HepG2 (cell line): ENCODE data around the gene KIF9. TPM values are rescaled to one million over a fixed set of nuclear protein-coding genes. Genes with fewer than 3 reads are reported as not detected.

ENCODE experiments used
- ARNT ChIP-seq: fragments of 450-650 bp; IDR thresholded peaks from 2 replicates; pipeline ENCODE4 v1.6.1; 2017
- HMGXB4 ChIP-seq, 2 experiments: sonication (generic) in 1 of 2; formaldehyde crosslinking in 1 of 2; IDR thresholded peaks; 2 replicates each; pipeline versions ENCODE4 v1.4.0 to v1.6.1; 2018 to 2020; ENCODE audit warnings: missing genetic modification reagents in 2 of 2, borderline replicate concordance in 1 of 2, low read depth in 1 of 2, mild to moderate bottlenecking in 1 of 2, missing biosample characterization in 1 of 2
- KLF12 ChIP-seq: sonication (generic); formaldehyde crosslinking; IDR thresholded peaks from 2 replicates; pipeline ENCODE4 v1.4.0; 2020; ENCODE audit warnings: missing genetic modification reagents, borderline replicate concordance
- MEIS2 ChIP-seq: sonication (generic); formaldehyde crosslinking; IDR thresholded peaks from 2 replicates; pipeline ENCODE4 v1.9.0; 2021; ENCODE audit warnings: mild to moderate bottlenecking, missing genetic modification reagents
- NONO ChIP-seq, 2 experiments: fragments of 450-650 bp in 1 of 2; sonication (generic) in 1 of 2; formaldehyde crosslinking in 1 of 2; IDR thresholded peaks in 1 of 2; conservative IDR thresholded peaks in 1 of 2; 2 replicates each; pipeline versions ENCODE4 v1.6.1 to v1.8.0; 2017 to 2022; ENCODE audit warnings: mild to moderate bottlenecking in 1 of 2, missing genetic modification reagents in 1 of 2, moderate library complexity in 1 of 2
- PATZ1 ChIP-seq: sonication (generic); formaldehyde crosslinking; IDR thresholded peaks from 2 replicates; pipeline ENCODE4 v1.4.0; 2020; ENCODE audit warnings: missing genetic modification reagents
- POLR2G ChIP-seq: fragments of 200-400 bp; formaldehyde crosslinking; IDR thresholded peaks from 2 replicates; pipeline ENCODE4 v1.6.1; 2018; ENCODE audit warnings: mild to moderate bottlenecking, low read depth, low read length, moderate library complexity
- PRDM15 ChIP-seq: sonication (generic); formaldehyde crosslinking; IDR thresholded peaks from 2 replicates; pipeline ENCODE4 v1.4.0; 2020; ENCODE audit warnings: missing genetic modification reagents
- SOX13 ChIP-seq, 3 experiments: fragments of 450-650 bp in 1 of 3; sonication (generic) in 1 of 3; formaldehyde crosslinking in 1 of 3; IDR thresholded peaks in 2 of 3; conservative IDR thresholded peaks in 1 of 3; 2 replicates each; pipeline versions ENCODE4 v1.5.0 to v1.6.1; 2016 to 2020; ENCODE audit warnings: antibody characterized with exemption in 1 of 3, mild to moderate bottlenecking in 1 of 3, missing compliant biosample characterization in 1 of 3, missing genetic modification reagents in 1 of 3, moderate library complexity in 1 of 3
- ZFAT ChIP-seq: sonication (generic); formaldehyde crosslinking; conservative IDR thresholded peaks from 2 replicates; pipeline ENCODE4 v1.8.1; 2023; ENCODE audit warnings: missing genetic modification reagents, inconsistent platforms
- ZNF3 ChIP-seq: IDR thresholded peaks from 2 replicates; pipeline ENCODE4 v1.7.0; 2017; ENCODE audit warnings: inconsistent platforms
- ZNF414 ChIP-seq: sonication (generic); formaldehyde crosslinking; IDR thresholded peaks from 2 replicates; pipeline ENCODE4 v1.5.0; 2020; ENCODE audit warnings: missing genetic modification reagents
- ZNF543 ChIP-seq: sonication (generic); formaldehyde crosslinking; IDR thresholded peaks from 2 replicates; pipeline ENCODE4 v1.4.0; 2020; ENCODE audit warnings: mild to moderate bottlenecking, missing genetic modification reagents
- ZNF75D ChIP-seq: sonication (generic); formaldehyde crosslinking; IDR thresholded peaks from 2 replicates; pipeline ENCODE4 v1.8.1; 2023; ENCODE audit warnings: missing genetic modification reagents, mild to moderate bottlenecking, borderline replicate concordance
- ZNF772 ChIP-seq: sonication (generic); formaldehyde crosslinking; IDR thresholded peaks from 2 replicates; pipeline ENCODE4 v1.5.0; 2020; ENCODE audit warnings: mild to moderate bottlenecking, missing genetic modification reagents
- ZSCAN30 ChIP-seq: sonication (generic); formaldehyde crosslinking; IDR thresholded peaks from 2 replicates; pipeline ENCODE4 v1.5.0; 2020; ENCODE audit warnings: mild to moderate bottlenecking, missing genetic modification reagents
- ZSCAN5A ChIP-seq: sonication (generic); formaldehyde crosslinking; IDR thresholded peaks from 2 replicates; pipeline ENCODE4 v1.8.0; 2022; ENCODE audit warnings: mild to moderate bottlenecking, missing genetic modification reagents, borderline replicate concordance
- polyA plus RNA-seq, 8 experiments: library from polyadenylated mRNA; depleted of rRNA in 3 of 8; stranded (reverse) in 7 of 8; unstranded in 1 of 8; fragments of >200 nt; fragmentation: Illumina TruSeq in 4 of 8; extraction: Trizol in 4 of 8; gene quantifications; 2 replicates each; pipeline versions ENCODE4 v1.2.1 to v1.2.3, GENCODE V29; 2011 to 2016; ENCODE audit warnings: low read depth in 4 of 8, missing spikeins in 1 of 8, mixed read lengths in 1 of 8; ENCODE audit not compliant: insufficient read depth in 1 of 8
- total RNA-seq, 5 experiments: library from RNA; depleted of rRNA; stranded (reverse); fragments of >200 nt; fragmentation: Illumina TruSeq; extraction: Trizol; gene quantifications; 2 replicates each; pipeline ENCODE4 v1.2.3, GENCODE V29; 2016; ENCODE audit warnings: low read depth in 1 of 5

Gene KIF9
- total and polyA plus RNA-seq, 2 of the 13 experiments (the other 11 are each of a cell fraction or from before 2014, with no cell fraction given) = 5.1 to 16.9 TPM

GRCh38 chr3:47282424-47283192 is at the start of gene KIF9, which contains the start of gene KLHL18 (continued):
- TF ChIP-seq PRDM15 (CRISPR knock-in tag) (peak; percentile 26; the same call in 1 of the 2 replicates), HMGXB4 (CRISPR knock-in tag; IDR thresholded peaks at IDR 0.05; ENCODE audit: borderline replicate concordance in 1 of 2, low read depth in 1 of 2) (peak; percentile 80 to 87; a peak in 2 of 4 replicates), KLF12 (CRISPR knock-in tag) (no peak), PATZ1 (CRISPR knock-in tag) (peak; percentile 54; the same call in 1 of the 2 replicates), ZFAT (CRISPR knock-in tag) (no peak), SOX13 (IDR thresholded peaks at IDR 0.05) (no peak), SOX13 (CRISPR knock-in tag; conservative IDR thresholded peaks at IDR 0.05 in 1 of 2, IDR thresholded peaks at IDR 0.05 in 1 of 2) (peak in 1 of 2 experiments; percentile 63; a peak in 2 of 4 replicates), ZNF772 (CRISPR knock-in tag) (peak; percentile 69; the same call in 1 of the 2 replicates), ZNF75D (no peak), ZSCAN5A (CRISPR knock-in tag) (peak; percentile 17; the same call in 1 of the 2 replicates), ARNT (no peak), ZNF3 (no peak; the same call in 1 of the 2 replicates), ZNF543 (CRISPR knock-in tag) (peak; percentile 60; the same call in 1 of the 2 replicates), POLR2G (peak; percentile 74), MEIS2 (CRISPR knock-in tag) (no peak), ZSCAN30 (CRISPR knock-in tag) (0 out of 2 replicates have a peak, but pooled peaks have one; percentile 39), ZNF414 (CRISPR knock-in tag) (peak; percentile 54), NONO (IDR thresholded peaks at IDR 0.05) (no peak), NONO (CRISPR knock-in tag; conservative IDR thresholded peaks at IDR 0.05) (peak; percentile 94)
